NCI-H748 (cell line): ENCODE data around the gene KIF24.
"Not testable (repeated sequence)": the region's sequence is repeated elsewhere in the genome, so short reads cannot be mapped to it uniquely, and the experiment has no call there.

ENCODE experiments used
- DNase-seq: peaks from one replicate; lab custom pipeline; 2025; ENCODE audit not compliant: unreplicated experiment; lab: John Stamatoyannopoulos, UW

KIF24 gene, protein sequence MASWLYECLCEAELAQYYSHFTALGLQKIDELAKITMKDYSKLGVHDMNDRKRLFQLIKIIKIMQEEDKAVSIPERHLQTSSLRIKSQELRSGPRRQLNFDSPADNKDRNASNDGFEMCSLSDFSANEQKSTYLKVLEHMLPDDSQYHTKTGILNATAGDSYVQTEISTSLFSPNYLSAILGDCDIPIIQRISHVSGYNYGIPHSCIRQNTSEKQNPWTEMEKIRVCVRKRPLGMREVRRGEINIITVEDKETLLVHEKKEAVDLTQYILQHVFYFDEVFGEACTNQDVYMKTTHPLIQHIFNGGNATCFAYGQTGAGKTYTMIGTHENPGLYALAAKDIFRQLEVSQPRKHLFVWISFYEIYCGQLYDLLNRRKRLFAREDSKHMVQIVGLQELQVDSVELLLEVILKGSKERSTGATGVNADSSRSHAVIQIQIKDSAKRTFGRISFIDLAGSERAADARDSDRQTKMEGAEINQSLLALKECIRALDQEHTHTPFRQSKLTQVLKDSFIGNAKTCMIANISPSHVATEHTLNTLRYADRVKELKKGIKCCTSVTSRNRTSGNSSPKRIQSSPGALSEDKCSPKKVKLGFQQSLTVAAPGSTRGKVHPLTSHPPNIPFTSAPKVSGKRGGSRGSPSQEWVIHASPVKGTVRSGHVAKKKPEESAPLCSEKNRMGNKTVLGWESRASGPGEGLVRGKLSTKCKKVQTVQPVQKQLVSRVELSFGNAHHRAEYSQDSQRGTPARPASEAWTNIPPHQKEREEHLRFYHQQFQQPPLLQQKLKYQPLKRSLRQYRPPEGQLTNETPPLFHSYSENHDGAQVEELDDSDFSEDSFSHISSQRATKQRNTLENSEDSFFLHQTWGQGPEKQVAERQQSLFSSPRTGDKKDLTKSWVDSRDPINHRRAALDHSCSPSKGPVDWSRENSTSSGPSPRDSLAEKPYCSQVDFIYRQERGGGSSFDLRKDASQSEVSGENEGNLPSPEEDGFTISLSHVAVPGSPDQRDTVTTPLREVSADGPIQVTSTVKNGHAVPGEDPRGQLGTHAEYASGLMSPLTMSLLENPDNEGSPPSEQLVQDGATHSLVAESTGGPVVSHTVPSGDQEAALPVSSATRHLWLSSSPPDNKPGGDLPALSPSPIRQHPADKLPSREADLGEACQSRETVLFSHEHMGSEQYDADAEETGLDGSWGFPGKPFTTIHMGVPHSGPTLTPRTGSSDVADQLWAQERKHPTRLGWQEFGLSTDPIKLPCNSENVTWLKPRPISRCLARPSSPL (N-terminal part only)

DNA sequence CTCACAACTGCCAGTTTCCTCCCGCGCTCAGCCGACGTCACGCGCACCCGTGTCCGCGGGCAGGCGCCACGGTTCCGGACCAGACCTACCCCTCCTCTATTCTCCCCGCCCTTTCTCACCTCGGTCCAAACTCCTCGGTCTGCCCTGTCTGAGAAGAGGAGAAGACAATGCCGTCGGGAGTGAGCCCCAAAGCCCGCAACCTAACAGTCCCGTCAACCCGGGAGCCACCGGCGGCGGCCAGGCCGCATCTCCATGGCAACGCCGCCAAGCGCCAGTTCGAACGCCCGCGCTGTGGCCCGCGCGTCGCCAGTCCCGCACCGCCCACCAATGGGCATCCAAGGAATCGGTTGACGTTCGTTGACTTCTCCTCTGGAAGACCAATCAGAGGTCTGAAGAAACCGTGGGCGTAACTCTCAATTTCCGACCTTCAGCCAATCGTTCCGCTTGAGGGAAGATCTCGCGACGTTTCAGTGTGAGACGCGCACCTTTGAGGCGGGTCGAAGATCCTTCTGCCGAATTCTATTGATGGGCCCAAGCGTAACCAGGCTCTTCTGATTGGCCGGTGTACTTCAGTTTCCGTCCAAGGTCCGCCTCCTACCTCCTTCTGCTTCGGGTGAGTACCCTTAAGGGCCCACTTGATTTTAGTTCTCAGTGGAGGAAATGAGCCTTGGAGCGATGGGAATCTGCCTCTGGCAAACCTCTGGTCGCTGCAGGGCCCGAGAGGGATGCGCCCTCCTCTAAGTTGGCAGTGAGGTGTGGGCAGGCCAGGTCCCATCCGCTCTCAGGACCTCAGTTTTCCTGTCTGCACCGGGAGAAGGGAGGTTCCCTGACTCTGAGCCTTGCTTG, at the start of gene KIF24, which contains the start of gene NUDT2:
TSS of gene KIF24 (minus strand) at position 282 of the 846 bp plus-strand sequence. CDS start 17,922 bp downstream, outside the sequence.
TSS of gene NUDT2 (plus strand) at position 583 of the 846 bp plus-strand sequence. CDS start 9,471 bp downstream, outside the sequence.
- DNase-seq, result peak; percentile 100

DNA sequence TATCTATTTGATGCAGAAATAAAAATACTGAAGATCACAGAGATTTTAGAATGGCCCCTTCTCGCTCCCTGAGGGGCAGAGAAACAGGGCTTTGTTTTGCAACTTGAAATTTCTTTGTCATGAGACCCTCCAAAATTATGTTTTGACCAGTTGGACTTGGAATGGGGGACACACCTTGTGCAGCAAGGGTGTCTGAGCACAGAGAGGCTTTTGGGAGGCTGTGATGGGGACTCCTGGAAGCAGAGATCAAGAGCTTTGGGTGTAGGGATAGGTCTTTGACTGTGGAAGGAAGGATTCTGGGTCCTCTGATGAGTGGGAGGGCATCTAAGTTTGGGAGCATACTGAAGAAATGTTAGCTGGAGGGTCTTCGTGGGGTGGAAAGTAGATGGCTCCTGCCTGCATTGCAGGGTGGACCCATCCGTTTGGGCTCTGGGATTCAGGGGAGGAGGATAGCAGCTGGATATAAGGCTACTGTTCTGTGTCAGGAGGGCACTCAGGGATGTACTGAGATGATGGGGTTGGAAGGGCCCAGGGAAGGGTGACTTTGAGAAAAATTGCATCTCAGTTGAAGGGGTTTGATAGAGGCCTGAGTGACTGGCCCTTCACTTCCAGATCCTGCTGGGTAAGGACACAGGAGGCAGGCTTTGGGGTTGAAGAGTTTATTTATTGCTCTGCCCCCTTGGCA, 49.5 kb upstream of the KIF24 start:
- no peak for DNase-seq

DNA sequence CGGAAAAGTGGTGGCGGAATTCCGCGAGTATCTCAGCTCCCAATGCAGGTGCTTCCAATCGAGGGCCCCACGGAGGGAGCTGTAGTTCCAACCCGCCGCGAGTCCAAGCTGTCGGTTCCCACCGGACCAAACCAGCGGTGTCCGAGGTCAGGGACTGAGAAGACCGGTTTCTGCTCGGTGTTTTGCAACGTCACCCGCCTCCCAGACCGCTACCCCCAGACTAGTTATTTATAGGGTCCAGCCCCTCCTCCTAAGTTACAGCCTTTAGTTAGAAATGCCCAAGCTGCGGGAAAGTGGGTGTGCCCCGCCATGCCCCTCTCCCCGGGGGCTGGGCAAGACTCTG, 48.3 kb upstream of the KIF24 start:
- DNase-seq, result peak; percentile 81

DNA sequence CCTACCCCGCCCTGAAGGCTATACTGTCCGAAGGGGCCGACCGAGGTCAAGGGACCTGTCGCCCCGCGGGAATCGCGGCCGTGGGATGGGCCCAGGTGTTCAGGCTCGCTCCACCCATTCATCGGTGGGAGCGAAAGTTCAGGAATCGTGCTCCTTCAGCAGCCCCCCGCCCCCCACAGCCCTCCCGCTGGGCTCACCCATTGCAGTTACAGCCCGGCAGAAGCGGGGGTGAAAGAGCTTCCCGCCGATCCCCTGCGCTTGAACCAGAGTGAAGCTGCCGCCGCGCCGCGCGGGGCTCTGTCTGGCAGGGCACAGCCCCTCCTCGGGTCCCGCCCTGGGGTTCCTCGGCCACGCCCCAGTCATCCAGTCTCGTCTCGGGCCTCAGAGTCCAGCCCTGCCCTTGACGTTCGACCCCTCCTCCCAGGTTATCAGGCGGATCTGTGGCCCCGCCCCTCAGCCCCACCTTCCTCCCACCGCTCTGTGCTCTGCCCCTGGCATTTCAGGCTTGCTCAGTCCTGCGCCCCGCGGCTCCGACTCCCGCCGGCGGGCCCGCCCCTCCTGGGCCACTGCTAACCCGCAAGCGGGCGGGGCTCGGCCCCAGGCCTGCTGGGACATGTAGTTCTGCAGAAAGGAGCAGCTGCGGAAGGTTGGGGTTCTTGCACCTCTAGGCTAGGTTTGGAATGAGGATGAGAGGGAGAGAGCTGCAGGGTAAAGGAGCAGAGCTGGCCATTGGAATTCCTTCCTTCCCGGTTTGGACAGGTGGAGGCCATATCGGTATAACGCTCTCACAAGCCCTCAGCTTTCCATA, 47.7 kb upstream of the KIF24 start, which contains the start of gene MYORG:
TSS of gene MYORG (minus strand) at position 303 of the 808 bp plus-strand sequence. CDS start 3,955 bp downstream, outside the sequence.
- DNase-seq, result peak; percentile 99

DNA sequence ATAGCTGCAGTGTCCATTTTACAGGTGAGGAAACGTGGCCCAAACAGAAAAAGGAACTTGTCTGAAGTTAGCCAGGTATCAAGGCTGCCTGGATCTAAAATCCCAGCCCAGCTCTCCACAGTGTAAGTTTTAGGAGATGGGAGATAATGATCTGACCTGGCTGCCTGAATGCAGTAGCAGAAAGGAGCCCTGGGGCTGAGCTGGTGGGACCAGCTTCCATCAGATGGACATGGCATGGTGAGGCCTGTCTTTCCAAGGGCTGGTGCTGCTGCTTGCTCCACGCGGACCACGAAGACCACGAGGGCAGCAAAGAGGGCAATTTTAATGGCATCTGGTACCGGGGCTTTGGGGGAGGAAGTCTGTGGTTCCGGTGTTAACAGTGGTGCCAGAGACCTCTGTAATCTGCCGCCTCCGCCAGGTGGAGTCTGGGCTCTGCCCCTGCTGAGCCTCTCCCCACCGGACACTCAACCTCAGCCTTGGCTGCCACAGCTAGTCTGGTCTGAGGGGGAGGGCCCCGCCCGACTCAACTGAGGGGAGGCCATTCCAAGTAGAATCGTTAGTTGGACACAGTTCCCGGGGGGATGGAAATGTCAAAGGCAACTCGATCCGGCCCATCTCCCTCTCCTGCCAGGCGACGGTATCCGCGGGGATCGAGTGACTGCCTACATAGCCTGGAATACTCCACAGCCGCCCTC, 47.0 kb upstream of the KIF24 start:
- peak; percentile 76 for DNase-seq

DNA sequence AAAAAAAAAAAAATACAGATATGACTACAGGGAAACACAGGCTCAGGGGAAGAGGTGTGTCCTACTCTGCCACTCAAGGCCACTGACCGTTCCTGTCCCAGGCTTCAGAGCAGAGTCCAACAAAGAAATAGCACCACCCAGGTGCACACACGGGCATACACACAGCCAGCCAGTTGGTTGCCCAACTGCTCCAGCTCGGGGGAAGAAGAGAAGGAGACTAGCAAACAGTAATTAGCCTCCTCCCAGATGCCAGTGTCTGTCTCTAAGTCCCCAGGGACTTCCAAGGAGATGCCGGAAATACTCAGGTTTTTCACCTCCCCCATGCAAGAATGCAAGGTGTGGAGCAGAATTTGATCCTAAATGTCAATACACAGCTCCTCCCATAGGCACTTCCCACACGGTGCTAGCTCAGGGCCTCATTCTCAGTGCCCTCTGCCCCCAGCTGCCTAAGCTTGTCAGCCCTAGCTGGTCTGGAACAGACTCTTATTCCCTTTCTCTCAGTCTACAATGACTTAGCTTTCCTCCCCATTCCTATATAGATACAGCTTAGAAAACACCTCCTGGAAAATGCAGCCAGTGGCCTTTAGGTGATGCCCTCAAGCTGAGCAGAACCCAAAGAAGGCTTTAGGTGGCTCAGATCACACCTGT, 46.0 kb upstream of the KIF24 start:
- DNase-seq, result no peak

DNA sequence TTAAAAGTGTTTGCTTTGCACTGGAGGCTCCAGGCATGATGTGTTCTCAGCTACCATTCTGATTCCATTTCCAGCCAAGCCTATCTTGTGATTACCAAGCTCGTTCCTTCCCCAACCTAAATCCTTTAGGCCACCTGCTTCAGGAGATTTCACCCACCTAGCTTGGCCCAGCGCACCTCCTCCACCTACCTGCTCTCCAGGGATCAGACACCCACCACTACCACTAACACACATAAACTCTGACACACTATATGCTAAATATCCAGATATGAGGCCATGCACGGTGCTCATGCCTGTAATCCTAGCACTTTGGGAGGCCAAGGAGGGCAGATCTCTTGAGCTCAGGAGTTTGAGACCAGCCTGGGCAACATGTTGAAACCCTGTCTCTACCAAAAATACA, 45.3 kb upstream of the KIF24 start:
- DNase-seq, result no peak

DNA sequence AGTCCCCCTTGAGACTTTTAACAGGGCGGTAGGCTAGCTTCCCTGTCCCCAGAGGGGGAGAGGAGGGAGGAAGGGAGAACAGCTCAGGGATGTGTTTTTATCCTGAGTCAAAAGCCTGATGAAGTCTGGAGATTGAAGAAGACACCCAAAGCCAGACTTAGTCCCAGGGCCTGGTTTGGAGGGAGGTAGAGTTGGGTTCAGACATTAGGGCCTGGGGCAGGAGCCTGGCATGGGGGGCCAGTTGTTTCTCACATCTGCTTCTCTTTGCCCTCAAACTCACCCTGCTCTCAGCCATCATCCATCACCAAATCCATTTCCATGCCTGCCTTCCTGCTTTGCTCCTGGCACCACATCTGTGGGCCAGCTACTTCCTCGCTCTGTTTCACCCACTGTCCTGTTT, 44.7 kb upstream of the KIF24 start:
- no peak for DNase-seq

DNA sequence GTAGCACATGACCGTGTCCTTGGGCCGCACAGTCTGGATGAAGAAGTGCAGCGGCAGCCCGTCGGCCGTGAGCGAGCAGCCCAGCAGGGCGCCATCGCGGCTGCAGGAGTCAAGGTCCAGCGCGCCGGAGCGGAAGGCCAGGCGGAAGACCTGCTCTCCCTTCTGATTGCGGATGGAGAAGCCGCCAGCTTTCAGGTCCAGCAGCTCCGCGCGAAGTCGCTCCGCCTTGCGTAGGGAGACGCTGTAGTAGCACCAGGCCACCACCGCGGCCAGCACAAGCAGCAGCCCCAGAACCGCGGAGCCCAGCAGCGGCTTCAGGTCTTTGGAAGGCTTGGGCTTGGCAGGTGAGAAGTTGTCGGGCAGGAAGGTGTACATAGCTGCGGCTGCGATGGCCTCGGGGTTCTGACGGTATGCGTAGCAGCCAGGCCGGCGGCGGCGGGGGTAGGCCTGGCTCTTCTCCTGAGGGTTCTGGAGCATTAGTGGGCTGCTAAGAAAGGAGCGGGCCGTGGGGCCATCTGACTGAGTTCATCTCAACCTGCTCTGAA, 43.5 kb upstream of the KIF24 start:
- no peak for DNase-seq

DNA sequence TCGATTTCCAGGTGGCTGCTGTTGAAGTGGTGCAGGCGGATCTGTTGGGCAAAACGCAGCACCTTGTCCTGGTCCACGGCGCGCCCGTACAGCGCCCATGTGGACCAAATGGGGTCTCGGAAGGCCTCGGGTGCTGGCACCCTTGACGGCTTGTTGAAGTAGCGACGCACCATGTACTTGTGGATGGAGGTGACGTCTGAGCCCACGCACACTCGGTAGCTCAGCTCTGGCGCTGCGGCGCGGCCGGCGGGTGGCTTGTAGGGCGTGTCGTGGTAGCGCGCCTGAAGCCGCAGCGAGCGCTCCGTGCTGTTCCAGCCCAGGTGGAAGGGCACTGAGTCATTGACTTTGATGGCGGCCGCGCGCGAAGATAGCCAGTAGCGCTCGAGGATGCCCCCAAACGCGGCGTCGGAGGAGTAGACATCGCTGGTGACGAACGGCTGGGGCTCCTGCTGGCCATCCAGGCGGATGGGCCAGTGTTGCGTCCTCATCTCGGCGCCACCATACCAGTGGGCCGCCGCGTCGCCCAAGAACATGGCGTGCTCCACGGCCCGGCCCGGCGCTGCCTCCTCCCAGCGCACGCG, 42.9 kb upstream of the KIF24 start:
- DNase-seq, result no peak

DNA sequence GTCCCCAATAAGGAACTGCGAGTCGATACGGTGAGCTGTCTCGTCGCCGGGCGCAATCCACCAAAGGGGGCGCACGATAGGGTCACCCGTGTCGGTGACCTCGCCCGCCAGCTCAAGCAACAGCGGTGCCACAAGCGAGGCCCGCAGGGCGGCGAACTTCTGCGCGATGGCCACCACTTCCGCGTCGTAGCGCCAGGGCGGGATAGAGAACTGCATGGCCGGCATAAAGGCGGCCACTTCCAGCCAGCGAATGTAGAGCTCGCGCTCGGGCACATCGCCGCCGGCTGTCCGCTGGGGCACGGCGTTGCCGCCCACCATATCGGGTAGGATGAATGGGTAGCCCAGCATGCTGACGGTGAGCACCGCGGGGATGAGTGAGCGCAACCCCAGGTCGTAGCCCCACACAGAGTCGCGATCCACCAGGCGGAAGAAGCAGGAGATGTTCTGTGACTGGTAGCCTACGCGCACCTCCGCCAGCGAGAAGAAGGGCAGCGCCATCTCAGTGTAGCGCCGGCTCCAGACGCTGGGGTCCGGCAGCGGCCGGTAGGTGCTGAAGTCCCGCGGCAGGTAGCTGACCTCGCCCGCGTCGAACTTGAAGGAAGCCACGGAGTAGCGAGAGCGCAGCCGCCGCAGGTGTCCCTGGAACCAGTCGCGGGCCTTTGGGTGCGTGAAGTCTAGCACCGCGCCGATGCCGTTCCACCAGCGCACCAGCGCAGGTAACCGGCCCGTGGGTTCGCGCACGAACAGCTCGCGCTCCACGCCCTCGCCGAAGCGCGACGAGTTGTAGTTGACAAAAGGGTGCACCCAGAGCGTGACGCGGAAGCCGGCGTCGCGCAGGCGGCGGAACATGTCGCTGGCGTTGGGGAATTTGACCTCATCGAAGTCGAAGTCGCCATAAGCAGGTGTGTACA, 42.2 kb upstream of the KIF24 start:
- DNase-seq, result no peak

DNA sequence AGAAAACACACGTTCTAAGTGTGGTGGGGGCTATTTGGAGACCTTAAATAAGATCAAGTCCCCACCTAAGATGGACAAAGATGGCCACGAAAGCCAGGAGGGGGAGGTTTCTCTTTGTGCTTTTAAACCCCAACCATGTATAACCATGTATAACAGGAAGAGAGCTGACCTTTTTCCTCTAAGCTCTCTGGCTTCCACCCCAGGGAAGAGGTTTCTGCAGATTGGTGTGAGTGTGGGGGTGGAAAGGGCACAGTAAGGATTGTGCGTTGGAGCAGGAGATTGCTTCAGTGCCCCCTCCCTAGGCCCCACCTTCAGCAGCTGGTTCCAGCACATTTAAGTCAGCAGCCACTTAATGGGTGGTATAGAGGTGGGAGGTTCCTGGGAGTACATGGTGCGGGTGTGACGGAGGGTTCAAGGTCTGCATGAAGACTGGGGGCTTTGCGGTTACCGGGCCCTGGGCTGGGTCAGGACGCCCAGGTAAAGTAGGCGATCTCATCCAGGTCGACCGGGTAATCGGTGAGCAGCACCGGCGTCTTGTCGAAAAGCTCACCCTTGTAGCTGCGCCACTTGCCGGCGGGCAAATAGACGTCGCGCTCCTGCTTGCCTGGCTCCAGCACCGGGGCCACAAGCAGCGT, 41.4 kb upstream of the KIF24 start:
- no peak for DNase-seq

DNA sequence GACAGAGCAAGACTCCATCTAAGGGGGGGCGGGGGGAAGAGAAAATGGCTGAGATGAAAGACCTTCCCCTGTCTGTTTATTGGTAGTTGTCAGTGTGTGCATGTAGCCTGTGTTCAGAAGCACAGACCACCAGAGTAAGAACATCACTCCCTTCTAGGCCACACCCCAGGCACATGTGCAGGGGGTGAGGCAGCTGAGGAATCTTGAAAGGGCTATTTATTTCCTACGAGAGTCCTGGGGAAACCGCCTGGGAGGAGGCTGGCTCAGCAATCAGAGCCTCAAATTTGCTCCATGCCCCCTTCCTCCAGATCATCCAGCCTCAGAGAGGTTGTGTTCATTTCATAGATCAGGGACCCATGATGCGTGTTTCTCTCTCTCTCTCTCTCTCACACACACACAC, 40.6 kb upstream of the KIF24 start:
- no peak for DNase-seq

DNA sequence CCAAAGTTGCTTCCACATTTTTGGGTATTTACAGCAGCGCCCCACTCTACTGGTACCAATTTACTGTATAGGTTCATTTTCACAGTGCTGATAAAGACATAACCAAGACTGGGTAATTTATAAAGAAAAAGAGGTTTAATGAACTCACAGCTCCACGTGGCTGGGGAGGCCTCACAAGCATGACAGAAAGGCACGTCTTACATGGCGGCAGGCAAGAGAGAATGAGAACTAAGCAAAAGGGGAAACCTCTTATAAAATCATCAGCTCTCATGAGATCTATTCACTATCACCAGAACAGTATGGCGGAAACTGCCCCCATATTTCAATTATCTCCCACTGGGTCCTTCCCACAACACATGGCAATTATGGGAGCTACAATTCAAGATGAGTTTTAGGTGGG, 39.7 kb upstream of the KIF24 start:
- not testable (repeated sequence) for DNase-seq

DNA sequence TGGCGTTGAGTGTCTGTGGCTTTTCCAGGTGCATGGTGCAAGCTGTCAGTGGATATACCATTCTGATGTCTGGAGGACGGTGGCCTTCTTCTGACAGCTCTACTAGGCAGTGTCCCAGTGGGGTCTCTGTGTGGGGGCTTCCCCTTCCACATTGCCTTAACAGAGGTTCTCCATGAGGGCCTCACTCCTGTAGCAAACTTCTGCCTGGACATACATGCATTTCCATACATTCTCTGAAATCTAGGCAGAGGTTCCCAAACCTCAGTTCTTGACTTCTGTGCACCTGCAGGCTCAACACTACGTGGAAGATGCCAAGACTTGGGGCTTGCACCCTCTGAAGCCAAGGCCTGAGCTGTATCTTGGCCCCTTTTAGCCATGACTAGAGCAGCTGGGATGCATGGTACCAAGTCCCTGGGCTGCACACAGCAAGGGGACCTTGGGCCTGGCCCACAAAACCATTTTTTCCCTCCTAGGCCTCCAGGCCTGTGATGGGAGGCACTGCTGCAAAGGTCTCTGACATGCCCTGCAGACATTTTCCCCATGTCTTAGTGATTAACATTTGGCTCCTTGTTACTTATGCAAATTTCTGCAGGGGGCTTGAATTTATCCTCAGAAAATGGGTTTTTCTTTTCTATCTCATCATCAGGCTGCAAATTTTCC, 38.8 kb upstream of the KIF24 start:
- not testable (repeated sequence) for DNase-seq
